OCI-M2 (cell line): ENCODE results near the gene TP63.
"Not testable (repeated sequence)": the region's sequence is repeated elsewhere in the genome, so short reads cannot be mapped to it uniquely, and the experiment has no call there.

Experiments
- DNase-seq: peaks from one replicate; lab custom pipeline; 2025; ENCODE audit not compliant: unreplicated experiment; lab: John Stamatoyannopoulos, UW

The TP63 gene

GRCh38 chr3:189631373-189631408, at the start of gene TP63:
Gene TP63, plus strand, starts transcription at chr3:189631389. Its CDS starts 127 bp downstream, at chr3:189631516.
- no peak for DNase-seq

DNA sequence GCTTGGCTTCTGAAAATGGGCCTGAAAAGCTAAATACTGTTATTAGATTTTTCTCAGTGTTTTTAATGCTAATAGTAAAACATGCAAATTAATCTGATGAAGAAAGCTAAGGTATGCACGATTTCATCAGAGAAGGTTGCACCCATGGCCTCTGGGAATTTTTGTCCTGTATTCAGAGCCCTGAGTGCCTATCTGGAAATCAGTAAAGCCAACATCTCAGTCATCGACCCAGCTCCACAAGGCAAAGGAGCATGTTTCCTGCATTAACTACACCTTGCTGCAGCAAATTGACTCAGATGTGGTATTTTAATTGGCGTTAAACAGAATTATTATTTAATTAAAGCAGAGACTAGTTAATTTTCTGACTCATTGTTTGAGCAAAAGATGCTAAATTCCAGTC, 49.0 kb upstream of the TP63 start:
- no peak for DNase-seq

DNA sequence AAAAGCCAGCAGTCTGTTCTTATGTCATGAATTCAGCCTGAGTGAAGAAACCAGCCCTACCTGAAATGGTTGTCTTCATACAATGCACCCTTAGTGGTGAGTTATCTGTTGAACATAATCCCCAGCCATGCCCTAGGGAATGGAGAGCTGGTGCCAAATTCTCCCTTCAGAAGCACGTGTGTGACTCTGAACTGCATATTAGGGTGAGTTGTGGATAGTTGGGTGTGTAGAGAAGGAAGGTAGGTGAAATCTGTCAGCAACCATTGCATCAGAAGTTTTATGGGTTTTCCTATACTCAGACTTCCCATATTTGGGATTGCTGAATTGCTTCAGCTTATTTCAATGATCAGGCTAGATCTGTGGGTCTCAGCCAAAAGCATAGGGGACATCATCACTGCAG, 46.5 kb upstream of the TP63 start:
- no peak for DNase-seq

- DNase-seq = no peak
Observed at GRCh38 chr3:189586941-189587663, 44.1 kb upstream of the TP63 start.

DNA sequence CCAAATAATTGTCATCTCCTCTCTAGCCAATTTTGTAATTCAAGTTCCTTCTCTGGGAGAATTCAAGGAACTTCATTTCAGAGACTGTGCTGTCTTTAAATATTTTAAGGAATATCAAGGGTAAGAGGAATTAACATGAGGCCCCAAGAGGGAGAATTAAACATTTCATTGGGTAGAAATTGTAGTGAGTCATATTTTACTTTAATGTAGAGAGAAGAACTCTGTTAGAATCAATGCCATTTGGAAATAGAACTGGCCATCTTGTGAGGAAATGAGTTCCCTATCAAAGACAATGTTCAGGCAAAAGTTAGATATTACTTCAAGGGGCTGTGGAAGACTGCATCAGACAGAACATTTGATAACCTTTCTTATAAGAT, 43.5 kb upstream of the TP63 start:
- no peak for DNase-seq

DNA sequence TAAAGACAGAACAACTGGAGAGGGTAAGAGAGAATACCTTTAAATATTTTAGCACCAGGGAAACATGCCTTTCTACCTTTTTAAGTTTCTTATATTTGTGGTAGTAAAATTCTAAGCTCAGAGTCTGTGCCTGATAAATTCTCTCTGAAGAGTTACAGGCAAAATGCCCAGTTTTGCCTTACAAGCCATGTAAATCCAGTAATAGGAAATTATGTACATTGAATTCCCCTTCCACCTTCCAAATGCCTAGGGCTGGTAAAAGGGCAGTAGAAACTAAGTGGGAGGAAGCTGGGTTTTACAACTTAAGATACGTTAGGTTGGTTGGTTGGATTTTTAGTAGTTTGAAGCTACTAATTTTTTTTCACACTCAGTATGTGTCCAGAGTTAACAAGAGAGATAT, 43.1 kb upstream of the TP63 start:
- DNase-seq = no peak

- no peak for DNase-seq
Observed at GRCh38 chr3:189588475-189589178, 42.6 kb upstream of the TP63 start.

GRCh38 chr3:189589179-189589569, 42.0 kb upstream of the TP63 start:
- DNase-seq = no peak

GRCh38 chr3:189590223-189590622, 41.0 kb upstream of the TP63 start:
- DNase-seq = no peak

DNA sequence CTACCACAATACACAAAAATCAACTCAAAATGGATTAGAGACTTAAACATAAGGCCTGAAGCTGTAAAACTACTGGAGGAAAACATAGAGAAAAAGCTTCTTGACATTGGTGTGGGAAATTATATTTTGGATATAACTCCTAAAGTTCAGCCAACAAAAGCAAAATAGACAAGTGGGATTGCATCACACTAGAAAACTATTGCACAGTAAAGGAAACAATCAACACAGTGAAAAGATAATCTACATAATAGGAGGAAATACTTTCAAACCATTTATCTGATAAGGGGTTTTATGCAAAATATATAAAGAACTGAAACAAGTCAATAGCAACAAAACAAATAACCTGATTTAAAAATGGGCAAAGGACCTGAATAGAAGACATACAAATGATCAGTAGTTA, 37.6 kb upstream of the TP63 start:
- no peak for DNase-seq

- not testable (repeated sequence) for DNase-seq
Observed at GRCh38 chr3:189596078-189596979, 34.9 kb upstream of the TP63 start.

DNA sequence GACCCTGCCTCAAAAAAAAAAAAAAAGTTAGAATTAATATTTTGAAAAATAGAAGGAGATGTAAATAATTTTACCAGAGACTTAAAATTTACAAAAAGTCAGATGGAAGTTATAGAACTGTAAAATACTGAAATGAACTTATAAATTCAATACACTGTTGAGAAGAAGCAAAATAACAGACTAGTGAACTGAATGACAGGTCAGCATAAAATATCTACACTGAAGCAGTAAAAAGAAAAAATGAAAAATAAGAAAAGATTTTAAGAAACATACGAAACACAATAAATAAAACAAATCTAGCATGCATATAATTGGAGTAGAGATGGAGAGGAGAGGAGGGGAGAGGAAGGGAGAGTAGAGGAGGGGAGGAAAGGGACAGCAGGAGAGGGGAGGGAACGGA, 33.3 kb upstream of the TP63 start:
- DNase-seq = no peak

DNA sequence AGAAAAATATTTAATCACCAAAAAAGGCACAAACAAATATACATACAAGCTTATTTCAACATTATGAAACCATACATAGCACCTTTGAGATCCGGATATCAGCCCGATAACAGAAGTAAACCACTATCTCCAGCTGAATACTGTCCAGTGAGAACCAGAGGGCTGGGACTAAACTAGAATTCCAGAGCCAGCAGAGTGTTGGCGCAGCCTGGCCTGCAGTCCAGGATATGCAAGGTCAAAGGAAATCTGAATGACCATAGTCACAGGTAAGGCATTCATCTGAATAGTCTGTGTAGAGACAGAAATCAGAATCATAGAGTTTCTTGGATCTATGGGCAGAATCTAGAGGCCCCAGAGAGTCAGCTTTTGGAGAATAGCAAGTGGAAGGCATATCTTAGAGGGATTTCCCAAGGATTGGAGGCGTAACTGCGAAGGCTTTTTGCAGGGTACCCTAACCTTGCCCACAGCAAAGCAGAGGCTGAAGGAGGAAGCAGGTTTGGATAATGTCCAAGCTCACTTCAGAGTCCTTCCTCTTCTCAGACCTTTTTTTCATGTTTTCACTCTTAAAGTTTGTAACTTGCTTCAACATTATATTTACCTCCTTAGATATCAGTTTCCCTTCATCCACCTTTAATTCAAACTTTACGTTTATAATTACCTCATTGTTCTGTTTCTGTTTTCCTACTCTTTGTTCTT, 32.5 kb upstream of the TP63 start:
- no peak for DNase-seq

DNA sequence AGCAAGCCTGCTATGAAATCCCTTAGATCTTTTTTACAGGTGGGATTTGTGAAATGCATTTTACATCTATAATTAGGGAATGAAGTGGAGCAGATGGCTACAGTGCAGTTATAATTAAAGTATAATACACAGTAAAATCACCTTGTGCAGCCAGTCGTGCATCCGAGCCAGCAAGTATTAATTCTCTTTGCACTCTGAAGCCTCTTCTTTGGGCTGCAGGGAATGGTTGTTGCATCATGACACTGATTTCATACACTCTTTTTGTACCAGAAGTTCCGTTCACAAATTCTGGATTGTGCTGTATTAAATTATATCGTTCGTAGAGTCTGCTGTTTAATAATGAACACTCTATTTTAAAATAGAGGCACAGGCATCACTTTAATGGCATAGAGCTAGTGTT, 28.7 kb upstream of the TP63 start:
- no peak for DNase-seq

DNA sequence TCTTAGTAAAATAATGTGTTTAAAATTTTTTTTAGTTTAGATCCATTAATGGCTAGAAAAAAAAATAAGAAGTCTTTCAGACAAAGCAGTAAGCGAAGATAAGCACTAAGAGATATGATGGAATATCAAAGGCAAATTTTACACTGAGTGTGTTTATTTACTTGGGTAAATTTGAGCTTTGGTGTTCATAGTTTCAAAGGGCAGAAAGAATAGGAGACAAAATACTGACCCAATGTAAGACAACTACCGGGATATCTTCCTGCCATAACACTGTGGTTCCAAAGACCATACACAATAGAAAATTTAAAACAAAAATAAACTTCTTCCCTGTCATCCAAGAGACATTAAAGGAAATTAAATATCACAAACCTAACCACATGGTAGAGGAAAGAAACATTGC, 25.5 kb upstream of the TP63 start:
- no peak for DNase-seq

GRCh38 chr3:189606774-189607173, 24.4 kb upstream of the TP63 start:
- no peak for DNase-seq

DNA sequence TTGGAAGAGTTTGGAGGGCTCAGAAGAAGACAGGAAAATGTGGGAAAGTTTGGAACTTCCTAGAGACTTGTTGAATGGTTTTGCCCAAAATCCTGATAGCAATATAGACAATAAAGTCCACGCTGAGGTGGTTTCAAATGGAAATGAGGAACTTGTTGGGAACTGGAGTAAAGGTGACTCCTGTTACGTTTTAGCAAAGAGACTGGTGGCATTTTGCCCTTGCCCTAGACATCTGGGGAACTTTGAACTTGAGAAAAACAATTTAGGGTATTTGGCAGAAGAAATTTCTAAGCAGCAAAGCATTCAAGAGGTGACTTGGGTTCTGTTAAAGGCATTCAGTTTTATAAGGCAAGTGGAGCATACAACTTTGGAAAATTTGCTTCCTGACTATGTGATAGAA, 18.5 kb upstream of the TP63 start:
- not testable (repeated sequence) for DNase-seq

DNA sequence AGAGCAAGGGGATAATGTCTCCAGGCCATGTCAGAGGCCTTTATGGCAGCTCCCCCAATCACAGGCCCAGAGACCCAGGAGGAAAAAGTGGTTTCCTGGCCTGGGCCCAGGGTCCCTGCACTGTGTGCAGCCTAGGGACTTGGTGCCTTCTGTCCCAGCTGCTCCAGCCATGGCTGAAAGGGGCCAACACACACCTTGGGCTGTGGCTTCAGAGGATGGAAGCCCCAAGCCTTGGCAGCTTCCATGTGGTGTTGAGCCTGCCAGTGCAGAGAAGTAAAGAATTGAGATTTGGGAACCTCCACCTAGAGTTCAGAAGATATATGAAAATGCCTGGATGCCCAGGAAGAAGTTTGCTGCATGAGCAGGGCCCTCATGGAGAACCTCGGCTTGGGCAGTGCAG, 18.1 kb upstream of the TP63 start:
- DNase-seq = no peak

GRCh38 chr3:189621948-189622603, 9.1 kb upstream of the TP63 start:
- DNase-seq = no peak

DNA sequence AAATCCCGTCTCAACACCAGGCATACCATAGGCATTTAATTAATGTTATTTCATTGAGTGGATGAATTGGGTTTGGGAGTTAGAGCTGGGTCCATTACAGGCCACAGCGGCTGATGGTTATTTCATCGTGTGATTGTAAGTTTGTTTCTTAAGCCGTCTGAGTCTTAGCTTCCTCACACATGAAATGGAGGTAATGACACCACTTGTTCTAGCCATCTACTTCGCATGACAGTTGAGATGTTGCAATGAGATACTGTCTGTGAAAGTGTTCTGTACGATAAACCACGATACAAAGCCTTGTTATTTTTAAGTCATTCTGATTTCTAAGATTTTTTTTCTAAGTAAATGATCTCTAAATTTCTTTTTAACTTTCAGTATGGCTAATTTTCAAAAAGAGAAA, 8.6 kb upstream of the TP63 start:
- no peak for DNase-seq

- DNase-seq = no peak
Observed at GRCh38 chr3:189624130-189624529, 7.1 kb upstream of the TP63 start.
